Activated T-helper 1 cell treated with Interleukin-2 at 50 U/mL for 16 hours (primary cell): Measurements from ENCODE around the gene GPHN.
"Not testable (repeated sequence)": the region's sequence is repeated elsewhere in the genome, so short reads cannot be mapped to it uniquely, and the experiment has no call there.

Experiments used
- DNase-seq: peaks from one replicate; pipeline ENCODE4 v3.0.0-alpha.2; 2020; ENCODE audit warnings: low read depth

Gene GPHN

DNA sequence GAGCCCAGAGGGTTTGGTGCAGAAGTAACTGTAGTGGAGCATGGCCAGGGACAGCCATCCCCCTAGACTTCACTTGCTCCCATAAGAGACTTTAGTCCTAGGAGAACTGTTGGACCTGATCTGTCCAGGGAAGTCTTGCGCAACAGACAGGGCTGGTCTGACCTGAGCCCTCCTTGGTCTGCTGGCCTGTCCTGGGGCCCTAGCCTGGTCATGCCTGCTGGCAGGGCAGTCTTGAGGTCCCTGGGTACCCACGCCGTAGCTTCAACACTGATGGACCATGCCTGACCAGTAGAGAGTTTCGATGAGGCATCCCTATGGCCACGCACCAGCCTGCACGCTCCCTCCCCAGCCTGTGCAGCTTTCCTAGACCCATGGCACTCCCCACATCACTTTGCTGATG, 305.7 kb downstream of the GPHN start:
- no peak for DNase-seq

DNA sequence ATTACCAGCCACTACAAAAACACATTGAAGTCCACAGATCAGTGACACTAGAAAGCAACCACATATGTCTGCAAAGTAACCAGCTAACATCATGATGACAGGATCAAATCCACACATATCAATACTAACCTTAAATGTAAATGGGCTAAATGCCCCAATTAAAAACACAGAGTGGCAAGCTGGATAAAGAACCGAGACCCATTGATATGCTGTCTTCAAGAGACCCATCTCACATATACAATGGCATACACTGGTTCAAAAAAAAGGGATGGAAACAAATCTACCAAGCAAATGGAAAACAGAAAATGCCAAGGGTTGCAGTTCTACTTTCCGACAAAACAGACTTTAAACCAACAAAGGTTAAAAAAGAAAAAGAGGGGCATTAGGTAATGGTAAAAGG, 307.7 kb downstream of the GPHN start:
- no peak for DNase-seq

DNA sequence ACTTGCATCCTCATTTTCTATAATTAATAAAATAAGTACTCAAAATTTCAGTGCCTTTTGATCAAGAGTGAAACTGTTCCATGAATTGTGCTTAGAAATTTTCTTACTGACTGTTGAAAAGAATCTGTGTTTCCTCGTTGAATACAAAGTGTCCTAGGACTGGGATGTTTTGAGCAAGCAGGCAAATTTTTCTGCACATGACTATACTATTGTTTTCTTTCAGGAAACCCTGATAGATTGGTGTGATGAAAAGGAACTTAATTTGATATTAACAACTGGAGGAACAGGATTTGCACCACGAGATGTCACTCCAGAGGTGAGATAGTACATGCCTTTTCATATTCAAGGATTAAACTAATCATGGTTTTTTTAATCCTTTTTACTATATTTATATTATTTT, 316.3 kb downstream of the GPHN start:
- DNase-seq = no peak

DNA sequence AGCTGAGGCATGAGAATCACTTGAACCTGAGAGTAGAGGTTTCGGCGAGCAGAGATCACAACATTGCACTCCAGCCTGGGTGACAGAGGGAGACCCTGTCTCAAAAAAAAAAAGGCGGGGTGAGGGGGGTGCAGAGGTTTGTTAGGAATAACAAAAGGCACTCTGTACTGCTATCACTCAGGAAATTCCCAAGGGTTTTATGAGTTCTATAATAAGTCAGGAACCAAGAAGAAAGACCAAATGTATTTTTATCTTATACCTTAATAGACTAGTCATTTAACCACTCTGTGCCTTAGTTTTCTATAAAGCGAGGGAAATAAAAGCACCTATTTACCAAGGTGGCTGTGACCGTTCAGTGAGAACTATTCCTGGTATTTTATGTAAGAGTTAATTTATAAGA, 319.2 kb downstream of the GPHN start:
- DNase-seq = no peak

DNA sequence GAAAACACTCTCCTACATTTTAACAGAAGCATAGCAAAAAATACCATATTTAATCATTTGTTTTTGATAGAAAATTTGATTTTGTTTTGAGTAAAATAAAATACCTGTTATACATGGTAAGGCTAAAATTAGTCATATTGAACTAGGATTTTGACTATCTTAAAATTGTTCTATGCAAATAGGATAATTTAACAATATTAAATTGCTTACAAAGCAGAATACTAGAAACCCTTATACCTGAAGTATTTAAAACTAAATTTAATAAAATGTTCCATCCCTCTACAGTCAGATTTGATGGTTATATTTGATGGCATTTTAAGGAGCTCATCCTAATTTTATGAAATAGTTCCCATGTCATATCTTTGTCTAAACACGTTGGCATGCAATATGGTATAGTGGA, 323.2 kb downstream of the GPHN start:
- DNase-seq = no peak

DNA sequence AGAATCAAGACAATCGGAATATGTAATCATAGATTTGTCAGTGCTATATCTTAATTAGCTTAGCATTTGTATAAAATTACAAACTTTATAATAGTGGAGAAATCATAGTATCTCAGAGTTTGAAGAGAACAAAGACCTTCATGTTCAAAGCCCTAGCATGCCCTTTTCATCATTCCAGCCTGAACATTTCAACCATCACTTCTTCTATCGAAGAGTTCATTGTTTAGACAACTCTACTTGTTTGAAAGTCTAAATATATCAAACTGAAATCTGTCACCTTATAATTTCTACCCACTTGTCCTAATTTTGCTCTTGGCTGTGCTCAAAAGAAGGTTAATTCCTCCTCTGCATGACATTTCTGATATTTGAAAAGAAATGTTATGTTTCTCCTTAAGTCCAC, 325.9 kb downstream of the GPHN start:
- DNase-seq = no peak

DNA sequence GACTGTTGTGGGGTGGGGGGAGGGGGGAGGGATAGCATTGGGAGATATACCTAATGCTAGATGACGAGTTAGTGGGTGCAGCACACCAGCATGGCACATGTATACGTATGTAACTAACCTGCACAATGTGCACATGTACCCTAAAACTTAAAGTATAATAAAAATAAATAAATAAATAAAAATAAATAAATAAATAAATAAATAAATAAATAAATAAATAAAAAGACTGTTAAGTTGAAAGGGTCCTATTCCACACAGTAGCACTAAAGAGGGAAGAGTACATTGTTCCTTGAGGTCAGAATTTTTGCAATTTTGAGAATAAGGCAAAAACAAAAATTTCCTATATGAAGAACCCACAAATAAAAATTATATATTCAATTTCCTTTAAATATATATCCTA, 329.5 kb downstream of the GPHN start:
- DNase-seq = not testable (repeated sequence)

DNA sequence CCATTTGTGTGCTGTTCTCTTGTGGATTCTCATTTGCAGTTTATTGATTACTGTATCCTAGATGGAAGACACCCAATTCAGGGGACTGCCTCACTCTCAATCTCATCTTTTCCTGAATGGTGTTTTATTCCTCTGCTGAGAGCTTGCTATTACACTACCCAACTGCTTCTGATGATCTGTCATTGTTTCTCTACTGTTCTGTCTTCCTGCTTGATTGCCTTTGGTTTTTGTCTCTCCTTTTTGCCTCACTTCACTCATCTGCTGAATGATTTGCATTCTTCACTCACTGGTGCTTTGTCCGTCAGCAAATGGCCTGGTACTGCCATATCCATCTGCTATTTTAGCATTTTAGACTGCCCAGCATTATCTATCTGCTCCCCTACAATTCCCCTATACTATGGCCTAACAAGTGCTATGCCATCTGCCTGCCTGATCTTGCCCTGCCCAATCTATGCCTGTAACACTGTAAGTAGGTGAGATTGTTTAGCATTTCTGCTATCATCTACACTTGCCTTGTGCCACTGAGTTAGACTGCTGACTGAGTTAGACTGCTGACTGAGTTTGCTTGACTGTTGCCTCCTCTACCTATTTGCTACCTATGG, 335.1 kb downstream of the GPHN start:
- no peak for DNase-seq

DNA sequence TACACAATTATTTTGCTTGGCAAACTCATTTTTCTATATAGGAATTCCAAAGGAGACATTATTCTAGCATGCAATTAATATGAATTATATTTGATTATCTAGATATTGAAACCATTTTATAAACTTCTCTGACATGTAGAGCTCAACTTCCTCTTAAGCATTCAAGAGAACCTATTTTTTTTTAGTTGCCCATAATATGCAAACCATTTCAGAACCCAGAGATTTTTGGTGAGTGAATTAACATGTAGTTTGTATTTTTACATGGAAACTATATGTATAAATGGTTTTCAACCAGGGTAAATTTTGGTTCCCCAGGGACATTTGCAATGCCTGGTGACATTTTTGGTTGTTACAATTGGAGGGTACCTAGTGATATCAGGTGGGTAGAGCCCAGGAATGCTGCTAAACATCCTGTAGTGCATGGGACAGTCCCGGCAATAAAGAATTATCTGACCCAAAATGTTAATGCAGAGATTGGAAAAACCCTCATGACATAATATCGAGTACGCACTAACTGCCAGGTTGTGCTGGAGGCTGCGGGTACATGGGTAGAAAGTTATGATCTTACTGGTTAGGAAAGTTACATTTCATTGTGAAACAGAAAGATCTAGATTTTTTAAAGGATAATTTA, 342.4 kb downstream of the GPHN start:
- DNase-seq = no peak

DNA sequence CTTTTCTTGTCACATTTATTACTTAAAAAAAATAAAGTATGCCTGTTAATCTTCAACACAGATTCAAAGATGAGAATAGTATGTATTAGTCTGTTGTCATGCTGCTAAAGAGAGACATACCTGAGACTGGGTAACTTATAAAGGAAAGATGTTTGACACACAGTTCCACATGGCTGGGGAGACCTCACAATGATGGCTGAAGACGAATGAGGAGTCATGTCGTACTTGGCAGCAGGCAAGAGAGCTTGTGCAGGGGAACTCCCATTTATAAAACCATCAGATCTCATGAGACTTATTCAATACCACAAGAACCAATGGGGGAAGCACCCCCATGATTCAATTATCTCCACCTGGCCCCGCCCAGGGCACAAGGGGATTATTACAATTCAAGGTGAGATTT, 345.4 kb downstream of the GPHN start:
- no peak for DNase-seq

DNA sequence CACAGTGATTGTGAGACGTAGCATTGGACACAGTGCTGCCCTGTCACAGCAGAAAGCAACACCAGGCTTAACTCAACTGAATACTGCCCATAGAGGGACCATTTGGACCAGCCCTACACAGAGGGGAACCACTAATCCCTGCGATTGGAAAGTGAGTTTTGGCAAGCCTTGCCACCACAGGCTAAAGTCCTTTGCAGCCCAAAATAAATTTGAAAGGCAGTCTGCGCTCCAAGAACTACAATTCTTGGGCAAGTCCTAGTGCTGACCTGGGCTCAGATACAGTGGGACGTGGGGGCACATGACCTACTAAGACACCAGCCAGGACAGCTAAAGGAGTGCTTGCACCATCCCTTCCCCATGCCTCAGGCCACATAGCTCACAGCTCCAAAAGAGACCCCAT, 349.9 kb downstream of the GPHN start:
- DNase-seq = no peak

DNA sequence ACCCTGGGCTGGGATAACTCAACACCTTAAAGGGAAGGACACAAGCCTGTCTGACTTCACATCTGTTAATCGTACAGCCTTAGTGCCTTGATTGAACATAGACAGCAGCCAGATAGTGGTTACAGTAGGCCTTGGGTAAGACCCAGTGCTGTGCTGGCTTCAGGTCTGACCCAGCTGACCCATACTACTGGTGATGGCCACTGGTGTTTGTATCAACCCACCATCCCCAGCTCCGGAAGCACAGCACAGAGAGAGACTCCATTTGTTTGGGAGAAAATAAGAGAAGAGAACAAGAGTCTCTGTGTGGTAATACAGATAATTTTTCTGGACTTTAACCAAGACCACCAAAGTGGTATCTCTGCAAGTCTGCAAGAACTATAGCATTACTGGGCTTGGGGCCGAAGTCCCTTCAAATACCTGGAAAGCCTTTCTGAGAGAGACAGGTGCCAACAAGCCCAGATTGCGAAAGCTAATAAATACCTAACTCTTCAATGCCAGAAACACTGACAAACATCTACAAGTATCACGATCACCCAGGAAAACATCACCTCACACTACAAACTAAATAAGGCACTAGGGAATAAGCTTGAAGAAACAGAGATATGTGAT, 351.2 kb downstream of the GPHN start:
- DNase-seq = no peak

DNA sequence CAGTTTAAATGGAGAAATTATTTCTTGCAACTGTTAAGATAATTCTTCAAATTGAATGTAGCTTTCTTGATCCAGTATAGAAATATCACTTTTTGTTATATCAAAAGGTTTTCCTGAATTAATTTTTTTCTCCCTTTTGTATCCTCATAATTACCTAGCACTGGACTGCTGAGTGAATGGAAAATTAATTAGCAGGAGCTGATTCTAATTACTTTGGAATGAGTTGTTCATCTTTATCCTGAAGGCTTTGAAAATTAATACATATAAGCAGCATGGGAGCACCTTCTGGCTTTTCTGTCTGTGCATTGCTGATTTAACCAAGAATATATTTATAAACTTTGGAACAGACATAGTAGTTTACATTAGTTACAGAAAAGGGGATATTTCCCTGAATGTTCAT, 373.6 kb downstream of the GPHN start:
- DNase-seq = no peak

DNA sequence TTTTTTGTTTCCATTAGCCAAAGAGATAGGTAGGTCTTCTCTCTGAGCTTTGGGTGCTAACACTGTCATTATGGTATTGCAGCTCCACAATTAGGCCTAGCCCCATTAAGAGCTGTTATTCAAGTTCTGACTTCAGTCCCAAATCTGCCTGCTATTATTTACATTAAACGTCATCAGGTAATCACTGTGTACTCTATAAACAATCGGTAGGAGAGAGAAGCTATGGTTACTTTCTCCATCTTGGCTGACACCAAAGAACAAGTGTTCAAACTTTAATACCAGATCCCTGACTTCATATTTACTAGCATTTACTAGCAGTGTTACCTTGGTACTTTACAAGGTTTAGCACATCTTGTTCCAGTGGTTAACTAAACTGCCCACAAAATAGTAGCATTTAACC, 376.2 kb downstream of the GPHN start:
- no peak for DNase-seq

DNA sequence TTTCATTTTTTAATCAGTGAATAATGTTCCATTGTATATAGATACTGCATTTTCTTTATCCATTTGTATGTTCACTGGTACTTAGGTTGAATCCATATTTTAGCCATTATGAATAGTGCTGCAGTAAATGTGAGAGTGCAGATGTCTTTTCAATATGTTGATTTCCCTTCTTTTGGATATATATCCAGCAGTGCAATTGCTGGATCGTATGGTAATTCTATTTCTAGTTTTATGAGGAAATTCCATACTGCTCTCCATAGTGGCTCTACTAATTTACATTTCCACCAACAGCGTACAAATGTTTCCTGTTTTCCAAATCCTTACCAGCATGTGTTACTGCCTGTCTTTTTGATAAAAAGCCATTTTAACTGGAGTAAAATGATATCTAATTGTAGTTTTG, 392.8 kb downstream of the GPHN start:
- no peak for DNase-seq

DNA sequence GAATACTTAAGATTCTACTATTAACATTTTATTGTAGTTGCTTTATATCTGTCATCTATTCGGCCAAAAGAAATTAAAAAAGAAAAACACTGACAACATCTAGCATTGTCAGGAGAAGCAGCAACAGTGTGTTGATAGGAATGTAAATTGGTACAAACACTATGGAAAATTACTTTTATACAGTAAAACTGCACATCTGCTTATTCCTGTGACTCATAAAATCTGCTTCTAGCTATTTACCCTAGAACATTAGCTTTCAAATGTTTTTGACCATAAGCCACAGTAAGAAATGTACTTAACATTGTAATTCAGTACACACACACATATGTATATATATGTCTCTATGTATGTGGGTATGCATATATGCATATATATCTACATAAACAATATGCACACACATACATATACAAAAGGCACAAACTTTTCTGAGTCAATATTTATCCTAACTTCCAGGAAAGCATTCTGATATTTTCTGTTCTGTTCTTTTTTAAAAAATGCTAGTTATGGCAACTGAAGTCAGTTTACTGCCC, 402.4 kb downstream of the GPHN start:
- no peak for DNase-seq

DNA sequence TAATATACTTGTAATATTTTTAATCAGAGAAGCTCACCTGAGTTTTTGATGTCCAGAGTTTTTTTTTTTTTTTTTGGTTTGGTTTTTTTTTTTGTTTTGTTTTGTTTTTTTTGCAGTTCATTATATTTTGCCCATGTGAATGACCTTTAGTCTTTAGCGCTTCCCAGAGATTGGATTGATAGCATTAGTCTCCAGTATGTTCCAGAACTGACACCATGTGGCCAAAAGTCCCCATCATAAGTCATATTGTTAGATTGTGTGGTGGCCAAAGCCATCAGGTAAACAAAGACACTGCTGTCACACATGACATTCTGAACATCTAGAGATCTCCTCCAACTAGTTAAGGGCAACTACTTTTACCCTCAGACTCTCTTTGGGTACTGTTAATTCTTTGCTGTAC, 408.5 kb downstream of the GPHN start:
- DNase-seq = no peak

DNA sequence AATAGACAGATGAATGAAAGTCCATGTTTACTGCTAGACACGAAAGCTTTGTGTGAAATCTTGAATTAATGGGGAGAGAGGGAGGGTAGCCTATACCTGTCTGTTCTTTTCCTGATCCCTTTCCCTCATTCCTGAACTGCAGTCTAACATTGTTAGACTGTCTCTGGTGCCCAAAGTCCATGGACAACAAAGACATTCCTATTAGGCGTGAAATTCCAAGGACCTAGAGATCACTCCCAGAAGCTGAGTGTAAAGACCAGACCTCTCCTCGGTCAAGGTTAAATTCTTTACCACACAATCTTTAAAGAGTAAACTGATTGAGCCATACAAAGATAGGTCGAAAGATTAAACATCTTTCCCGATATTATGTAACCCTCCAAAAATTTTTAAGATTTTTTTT, 410.6 kb downstream of the GPHN start:
- DNase-seq = no peak

DNA sequence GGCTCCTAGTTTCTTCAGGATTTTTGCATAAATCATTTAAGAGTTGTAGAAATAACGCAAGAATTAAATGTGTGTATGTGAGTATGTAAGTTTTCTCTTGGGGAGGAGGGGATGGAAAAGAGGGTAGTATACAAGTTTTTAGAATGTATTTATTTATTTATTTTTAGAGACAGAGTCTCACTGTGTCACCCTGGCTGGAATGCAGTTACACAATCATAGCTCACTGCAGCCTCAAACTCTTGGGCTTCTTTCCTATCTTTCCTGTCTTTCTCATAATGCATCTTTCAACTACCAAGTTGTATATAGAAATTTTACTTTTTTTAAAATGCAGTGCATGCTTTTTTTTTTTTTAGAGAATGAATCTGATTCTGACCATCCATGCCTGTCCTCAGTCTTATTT, 412.2 kb downstream of the GPHN start:
- no peak for DNase-seq

DNA sequence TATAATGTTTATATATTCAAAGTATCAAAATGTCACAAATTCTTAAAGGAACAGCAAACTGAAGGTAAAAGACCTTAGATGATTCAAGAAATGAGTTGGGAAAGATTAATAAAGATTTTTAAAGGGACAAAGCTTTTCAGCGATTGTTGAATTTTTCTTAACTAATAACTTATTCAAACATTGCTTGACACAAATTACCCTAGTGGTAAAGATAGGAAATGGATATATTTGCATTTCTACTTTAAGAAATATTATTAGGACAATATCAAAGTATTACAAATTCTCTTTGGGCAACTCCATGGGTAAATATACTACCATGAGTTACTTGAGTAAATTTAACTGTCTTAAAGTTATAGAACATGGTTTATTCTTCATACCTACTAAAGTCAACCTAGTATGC, 415.3 kb downstream of the GPHN start:
- no peak for DNase-seq

DNA sequence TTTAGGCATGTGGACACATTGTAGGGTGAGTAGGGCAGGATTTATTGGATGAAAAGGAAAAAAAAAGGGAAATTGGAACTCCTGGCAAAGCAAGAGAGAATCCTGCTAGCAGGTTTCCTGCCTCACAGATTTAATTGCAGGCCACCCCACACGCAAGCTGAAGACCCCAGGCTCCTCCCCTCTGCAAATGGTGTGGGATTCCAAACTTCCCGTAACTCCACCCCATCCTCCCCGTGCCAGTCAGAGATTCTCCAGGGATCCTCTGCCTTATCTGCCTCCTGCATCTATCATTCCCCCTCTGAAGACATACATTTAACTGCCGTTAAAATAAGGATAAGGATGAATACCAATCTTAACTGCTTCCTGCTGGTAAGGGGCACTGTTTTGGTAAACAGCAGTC, 431.5 kb downstream of the GPHN start:
- no peak for DNase-seq

DNA sequence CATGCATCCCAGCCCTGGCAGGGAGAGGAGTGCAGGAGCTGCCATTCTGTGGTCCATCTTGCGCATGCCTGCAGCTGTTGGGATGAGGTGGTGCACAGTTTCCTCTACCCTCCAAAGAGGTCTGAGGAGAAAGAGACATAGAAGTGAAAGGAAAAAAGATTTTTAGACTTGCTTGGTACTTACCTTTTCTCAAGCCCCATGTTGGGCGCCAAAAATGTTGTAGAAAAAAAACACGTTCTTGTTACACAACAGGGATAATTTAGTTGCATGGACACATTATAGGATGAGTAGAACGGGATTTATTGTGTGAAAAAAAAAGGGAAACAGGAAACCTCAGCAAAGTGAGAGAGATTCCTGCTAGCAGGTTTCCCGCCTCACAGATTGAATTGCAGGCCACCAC, 436.9 kb downstream of the GPHN start:
- no peak for DNase-seq

DNA sequence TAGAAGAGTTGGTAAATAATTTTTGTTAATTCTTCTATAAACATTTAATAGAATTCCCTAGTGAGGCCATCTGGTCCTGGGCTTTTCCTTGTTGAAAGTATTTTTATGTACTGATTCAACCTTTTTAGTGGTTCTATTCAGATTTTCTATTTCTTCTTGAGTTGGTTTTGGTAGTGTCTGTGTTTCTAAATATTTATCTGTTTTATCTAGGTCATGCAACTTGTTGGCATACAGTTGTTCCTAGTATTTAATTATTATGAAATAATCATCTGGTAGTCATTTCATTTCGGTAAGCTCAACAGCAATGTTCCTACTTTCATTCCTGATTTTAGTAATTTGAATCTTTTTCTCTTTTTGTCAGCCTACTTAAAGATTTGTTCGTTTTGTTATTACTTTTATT, 447.2 kb downstream of the GPHN start:
- DNase-seq = no peak
